Urothelium cell line (cell line): ENCODE results near the gene ZNF766.
"Not testable (repeated sequence)": the region's sequence is repeated elsewhere in the genome, so short reads cannot be mapped to it uniquely, and the experiment has no call there.

Source experiments
- DNase-seq: peaks from one replicate; pipeline ENCODE4 v3.0.0; 2011; ENCODE audit warnings: low spot score, mixed read lengths
- FAIRE-seq: peaks from 2 replicates; lab custom pipeline; 2011; peaks lifted over from hg19 to GRCh38; lab: Jason Lieb, UNC

ZNF766 gene

DNA sequence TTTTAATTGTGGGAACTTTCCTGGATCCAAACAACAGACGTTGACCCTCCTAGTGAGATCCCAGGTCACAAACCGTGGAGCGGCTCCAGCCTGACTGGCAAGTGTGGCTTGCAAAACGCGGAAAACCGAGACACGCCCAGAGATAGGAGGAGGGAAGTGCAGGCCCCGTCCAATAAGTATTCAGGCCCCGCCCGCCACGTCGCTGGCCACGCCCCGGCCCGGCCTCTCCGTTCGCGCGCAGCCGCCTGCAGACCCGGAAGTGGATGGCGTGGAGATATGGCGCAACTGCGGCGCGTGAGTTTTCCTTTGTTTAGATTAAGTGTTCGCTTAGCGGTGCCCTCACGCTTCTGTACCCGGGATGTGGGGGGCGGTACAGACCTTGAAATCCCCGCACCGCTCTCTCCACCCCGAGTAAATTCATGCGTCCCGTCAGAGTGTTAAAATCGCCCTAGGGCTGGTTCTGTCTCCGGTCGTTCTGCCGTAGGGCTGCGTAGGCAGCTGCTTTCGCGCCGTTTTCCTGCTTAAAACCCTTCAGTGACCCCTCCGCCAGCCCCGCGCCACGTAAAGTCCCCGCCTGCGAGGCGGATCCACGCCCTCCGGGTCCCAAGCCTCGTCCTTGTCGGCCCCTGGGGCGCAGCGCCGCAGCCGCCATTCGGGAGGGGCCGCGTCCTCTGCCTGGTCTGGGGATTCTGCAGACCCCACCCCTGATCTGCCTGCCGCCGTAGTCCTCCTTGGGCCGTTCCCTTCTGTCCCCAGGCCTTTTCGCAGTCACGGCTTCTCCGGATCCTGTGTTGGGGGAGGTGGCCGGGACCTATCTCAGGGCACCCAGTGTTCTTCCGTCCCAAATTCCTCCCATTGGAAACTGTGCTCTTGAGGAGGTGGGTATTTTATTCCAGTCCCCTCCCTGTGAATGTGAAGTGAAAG lies at the start of gene ZNF766:
Gene ZNF766 (plus strand): TSS at position 250 of the 924 bp plus-strand sequence. CDS start 27 bp downstream, at position 277.
- peak; percentile 50 for FAIRE-seq

DNA sequence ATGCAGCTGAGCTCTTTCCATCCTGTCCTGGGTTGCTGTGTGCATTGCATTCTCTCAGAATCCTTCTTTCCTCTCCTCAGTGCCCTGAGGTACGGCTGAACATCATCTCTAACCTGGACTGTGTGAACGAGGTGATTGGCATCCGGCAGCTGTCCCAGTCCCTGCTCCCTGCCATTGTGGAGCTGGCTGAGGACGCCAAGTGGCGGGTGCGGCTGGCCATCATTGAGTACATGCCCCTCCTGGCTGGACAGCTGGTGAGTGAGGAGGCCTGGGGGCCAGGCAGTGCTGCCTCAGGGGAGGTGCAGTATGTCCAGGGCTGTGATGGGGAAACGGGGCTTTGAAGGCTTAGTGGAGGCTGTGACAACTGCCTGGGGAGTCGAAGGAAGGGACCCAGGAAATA lies 49.8 kb upstream of the ZNF766 start:
- DNase-seq (no peak), FAIRE-seq (no peak)

More for the DNA sequence above, at the start of gene ZNF766:
- peak; percentile 96 for DNase-seq

DNA sequence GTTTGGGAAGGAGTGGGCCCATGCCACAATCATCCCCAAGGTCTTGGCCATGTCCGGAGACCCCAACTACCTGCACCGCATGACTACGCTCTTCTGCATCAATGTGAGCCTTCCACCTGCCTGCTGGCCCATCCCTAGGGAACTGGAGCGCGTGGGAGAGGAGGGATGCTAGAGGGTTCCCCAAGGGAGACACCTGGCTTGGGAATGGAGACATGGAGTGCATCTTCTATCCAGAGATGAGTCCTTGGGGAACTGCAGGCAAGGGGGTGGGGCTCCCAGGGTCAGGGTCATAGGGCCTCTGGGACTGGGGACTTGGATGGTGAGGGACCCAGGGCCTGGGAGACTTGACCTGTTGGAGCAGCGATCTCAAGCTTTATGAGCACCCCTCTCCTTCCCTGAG lies 48.4 kb upstream of the ZNF766 start:
- DNase-seq (no peak), FAIRE-seq (no peak)

DNA sequence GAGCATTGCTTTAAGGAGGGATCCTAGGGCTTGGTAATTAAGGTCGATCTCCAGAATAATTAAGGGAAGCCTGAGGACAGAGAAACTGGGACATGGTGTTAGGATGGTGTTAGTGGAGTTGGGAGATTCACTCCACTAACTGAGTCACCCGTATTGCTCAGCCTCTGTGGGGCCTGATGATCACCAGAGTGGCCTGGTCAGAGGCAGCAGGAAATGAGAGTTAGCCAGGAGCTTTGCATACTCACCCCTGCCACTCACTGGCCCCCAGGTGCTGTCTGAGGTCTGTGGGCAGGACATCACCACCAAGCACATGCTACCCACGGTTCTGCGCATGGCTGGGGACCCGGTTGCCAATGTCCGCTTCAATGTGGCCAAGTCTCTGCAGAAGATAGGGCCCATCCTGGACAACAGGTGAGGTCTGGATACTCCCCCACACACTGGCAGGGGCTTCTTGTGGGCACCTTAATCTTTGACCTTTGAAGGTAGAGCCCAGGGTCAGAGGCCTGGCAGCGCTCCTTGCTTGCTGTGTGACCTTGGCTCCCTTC lies 47.5 kb upstream of the ZNF766 start:
- no peak for FAIRE-seq
- no peak for DNase-seq

DNA sequence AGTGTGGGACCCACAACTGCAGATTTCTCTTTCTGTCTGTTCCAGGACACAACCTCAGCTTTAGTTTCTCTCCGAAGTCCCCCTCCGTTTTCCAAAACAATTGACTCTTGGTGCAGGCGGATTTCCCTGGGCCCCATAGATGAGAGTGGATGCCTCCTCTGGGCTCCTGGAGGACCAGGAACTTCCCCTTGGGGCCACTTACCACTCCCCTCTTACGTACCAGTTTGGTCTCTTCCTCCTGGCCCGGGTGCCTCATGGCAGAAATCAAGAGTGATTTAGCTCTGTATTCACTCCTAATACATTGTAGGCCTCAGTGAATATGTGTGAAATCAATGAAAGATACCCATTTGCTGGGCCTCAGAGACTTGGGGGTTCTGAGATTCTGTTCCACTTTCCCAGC lies 45.2 kb upstream of the ZNF766 start:
- FAIRE-seq (no peak), DNase-seq (no peak)

DNA sequence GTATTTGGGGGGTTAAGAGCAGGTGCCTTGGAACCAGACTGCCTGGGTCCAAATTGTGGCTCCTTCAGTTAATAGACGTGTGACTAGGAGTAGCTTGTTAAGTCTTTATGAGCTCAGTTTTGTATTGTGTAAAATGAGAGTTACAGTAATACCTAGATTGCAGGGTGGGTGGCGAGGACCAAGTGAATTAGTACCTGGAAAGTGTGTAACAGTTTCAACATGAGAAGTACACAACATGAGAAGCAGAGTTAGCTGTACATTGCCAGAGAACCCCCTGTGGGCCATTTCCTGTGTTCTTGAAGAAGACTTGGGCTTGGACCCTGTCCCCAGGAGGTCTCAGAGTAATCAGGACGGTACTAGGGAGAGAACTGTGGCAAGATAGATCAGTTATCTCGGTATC lies 42.7 kb upstream of the ZNF766 start:
- FAIRE-seq, result no peak
- no peak for DNase-seq

DNA sequence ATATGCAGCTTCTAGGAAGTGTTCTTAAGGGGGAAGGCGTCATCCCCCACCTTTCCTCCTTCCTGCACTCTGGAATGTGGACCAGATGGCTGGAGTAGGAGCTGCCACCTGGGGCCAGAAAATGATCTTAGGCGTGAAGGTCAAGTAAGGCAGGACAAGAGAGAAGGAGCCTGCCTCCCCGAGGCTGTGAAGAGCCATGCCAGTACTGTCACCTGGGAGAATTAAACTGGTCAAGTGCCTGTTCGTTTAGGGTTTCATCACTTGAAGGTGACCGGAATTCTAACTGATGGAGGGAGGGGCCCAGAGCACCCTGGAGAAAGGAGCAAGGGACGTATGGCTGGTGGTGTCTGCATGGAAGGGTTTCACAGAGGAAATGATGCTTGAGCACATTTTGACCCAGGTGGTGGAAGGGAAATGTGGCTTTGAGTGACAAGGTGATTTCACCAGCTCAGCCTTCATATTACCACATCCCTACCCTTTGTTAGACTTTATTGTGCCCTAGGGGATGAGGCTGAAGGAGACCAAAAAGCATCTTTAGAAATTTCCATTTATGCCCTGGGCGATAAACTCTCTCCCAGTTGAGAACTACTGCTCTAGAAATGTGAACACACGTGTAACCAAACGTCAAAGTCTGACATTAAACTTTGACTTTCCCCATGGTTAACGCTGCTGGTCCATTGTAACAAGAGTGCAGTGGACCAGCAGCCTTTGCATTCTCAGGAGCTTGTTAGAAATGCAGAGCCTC lies 42.0 kb upstream of the ZNF766 start:
- DNase-seq (no peak), FAIRE-seq (no peak)

DNA sequence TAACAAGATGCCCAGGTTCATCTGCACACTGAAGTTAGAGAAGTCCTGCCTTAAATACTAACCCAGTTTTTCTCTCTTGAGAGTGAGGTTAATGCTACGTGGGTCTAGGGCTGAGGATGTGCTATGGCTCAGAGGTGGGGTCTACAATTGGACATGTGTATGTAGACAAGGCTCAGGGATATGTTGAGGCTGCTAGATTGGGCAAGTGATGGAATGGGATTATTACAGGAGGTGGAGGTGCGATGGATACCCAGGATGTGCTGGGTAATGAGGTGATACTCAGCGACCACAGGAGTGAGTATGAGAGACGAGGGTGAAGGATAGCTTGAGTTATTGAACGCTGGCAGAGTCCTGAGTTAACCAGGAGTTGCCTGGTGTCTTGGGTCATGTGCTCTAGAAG lies 41.4 kb upstream of the ZNF766 start:
- FAIRE-seq (no peak), DNase-seq (no peak)

DNA sequence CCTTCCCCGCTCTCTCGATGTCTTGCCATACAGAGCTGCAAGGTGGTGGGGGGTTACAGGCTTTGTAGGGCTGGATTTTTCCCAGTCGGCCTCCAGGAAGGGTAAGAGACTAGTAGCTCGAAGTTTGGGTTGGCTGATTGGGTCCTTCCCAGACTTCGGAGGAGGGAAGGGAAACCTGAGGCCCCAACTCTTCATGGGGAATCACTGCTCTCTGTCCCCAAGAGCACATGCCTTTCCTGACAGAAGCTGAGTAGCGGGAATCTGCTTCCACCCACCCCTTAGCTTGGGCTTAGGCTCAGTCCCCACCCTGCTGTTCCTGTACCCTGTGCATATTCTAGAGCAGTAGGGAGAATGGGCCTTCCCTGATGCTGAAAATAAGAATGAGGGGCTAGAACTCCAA lies 39.9 kb upstream of the ZNF766 start:
- FAIRE-seq, result no peak
- DNase-seq, result no peak

DNA sequence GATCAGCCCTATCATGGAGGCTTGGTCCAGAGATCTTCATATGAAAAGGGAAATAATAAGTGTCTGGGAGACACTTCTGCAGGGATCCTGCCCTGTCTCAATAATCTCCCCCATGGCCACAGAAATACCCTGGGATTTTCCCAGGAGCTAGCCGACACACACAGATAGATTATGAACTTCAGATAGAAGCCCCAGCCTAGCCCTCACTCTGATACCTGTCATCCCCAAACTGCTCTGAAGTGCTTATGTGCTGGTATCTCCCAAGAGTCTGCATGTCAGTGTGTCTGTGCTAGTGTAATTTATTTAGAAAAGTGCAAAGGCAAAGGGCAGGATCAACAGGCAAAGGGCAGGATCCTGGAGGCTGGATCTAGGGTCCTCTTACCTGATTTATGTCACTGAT lies 38.7 kb upstream of the ZNF766 start:
- FAIRE-seq, result no peak
- no peak for DNase-seq

DNA sequence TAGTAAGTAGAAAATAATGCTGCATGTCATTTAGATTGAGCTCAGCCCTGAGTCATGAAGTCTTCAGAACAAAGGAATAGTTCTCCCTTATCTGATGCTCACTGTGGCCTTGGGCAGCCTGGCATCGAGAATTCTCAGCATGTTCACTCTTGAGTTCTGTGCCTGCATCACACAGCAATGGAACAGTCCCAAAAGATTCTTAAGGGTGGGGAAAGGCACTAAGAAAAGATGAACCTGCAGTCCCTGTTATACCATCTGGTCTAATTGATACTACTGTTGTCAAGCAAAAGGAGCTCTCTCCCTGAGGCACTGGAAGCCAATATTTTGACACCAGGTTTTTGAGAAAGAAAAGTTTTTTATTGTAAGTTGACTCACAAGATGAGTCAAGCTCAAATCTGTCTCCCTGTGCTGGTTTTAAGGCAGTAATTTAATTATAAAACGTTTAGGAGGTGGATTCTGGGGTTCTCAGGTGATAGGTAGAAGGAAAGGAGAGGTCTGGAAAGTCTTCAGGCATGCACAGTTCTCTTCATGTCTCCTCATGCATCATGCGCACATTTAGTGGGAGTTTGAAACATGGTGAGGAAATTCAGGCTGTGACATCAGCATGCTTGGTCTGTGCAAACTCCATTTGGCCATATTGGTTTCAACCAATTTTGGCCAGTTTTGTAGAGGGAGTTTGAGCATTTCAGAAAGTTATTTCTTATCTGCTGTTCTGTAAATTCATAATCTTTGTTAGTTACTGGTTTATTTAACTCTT lies 38.1 kb upstream of the ZNF766 start:
- FAIRE-seq (no peak), DNase-seq (no peak)

DNA sequence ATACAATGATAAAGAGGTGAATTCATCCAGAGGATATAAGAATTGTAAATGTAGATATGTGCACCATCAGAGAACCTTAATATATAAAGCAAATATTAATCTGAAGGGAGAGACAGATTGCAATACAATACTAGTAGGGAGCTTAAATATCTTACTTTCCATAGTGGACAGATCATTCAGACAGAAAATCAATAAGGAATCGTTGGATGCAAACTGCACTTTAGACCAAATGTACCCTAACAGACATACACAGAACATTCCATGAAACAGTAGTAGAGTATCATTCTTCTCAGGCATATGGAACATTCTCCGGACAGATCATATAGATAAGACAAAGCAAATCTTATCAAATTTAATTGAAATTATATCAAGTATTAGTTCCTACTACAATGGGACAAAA lies 35.0 kb upstream of the ZNF766 start:
- FAIRE-seq, result no peak
- DNase-seq, result no peak

DNA sequence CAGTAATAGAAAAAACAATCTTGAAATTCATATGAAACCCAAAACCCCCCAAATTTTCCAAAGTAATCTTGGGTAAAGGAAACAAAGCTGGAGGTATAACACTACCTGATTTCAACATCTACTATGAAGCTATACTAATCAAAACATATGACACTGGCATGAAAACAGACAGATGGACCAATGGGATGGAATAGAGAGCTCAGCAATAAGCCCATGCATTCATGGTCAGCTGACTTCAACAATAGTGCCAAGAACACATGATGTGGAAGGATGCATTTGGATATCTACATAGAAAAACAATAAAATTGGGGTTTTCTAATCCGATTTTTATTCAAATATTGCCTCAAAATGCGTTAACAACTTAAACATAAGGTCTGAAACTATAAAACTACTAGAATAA lies 32.2 kb upstream of the ZNF766 start:
- FAIRE-seq, result no peak
- no peak for DNase-seq

DNA sequence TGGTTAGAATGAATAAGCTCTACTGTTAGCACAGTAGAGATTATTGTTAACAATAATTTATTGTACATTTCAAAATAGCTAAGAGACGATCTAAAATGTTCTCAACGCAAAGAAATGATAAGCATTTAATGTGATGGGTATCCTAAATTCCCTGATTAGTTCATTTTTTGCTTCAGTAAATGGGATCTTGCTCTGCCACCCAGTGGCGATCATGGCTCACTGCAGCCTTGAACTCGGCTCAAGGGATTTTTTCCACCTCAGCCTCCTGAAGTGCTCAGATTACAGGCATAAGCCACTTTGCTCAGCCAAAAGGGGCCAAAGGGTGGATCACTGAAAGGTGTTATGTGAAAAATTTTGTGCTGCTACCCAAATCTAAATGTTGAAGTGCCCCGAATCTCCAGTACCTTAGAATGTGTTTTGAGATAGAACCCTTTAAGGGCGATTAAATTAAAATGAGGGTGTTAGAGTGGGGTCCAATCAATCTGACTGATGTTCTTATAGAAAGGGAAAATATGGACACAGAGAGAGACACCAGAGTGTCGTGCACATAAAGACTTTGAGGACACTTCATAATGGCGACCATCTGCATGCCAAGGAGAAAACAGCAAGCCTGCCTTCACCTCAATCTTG lies 31.5 kb upstream of the ZNF766 start:
- FAIRE-seq (peak; percentile 68), DNase-seq (peak; percentile 22)

DNA sequence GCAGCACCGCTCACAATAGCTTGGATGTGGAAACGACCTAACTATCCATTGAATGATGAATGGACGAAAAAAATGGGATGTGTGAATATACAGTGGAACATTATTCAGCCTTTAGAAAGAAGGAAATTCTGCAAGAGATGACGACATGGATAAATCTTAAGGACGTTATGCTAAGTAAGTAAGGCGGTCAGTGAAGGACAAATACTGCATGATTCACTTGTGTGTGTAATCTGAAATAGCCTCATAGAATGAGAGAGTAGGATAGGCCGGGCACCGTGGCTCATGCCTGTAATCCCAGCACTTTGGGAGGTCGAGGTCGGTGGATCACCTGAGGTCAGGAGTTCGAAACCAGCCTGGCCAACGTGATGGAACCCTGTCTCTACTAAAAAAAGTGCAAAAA lies 25.4 kb upstream of the ZNF766 start:
- FAIRE-seq, result no peak
- DNase-seq, result no peak

DNA sequence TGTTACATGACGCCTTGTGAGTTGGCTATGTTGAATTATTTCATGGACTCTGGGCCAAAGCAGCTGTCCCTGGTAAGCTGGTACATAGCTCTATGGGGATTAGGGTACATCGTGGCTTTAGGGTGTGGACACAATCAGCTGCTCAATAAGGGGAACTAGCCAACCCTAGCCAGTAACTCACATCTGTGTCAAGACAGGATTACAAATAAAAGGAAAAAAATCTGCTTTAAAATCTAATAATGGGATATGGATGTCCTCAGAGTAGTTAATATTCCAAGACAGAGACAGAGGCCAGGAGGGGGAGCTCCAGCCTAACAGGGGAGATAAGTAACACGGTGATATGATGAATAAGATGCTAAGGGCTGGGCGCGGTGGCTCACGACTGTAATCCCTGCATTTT lies 21.1 kb upstream of the ZNF766 start:
- FAIRE-seq (no peak), DNase-seq (no peak)

DNA sequence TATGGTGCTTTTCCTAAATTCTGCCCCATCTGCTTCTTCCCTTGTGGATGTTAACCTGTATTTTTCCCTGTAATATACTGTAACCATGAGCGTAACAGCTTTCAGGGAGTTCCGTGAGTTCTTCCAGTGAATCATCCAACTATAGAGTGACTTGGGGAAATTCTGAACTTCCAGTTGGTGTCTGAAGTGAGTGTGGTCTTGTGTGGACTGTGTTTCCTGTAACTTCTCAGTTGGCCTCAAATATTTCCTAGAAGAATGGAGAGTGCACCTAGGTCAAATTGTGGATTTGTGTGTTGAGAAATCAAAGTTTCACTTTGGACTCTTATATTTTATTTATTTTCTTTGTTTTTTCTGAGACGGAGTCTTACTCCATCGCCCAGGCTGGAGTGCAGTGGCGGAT lies 11.0 kb upstream of the ZNF766 start:
- FAIRE-seq (no peak), DNase-seq (no peak)

DNA sequence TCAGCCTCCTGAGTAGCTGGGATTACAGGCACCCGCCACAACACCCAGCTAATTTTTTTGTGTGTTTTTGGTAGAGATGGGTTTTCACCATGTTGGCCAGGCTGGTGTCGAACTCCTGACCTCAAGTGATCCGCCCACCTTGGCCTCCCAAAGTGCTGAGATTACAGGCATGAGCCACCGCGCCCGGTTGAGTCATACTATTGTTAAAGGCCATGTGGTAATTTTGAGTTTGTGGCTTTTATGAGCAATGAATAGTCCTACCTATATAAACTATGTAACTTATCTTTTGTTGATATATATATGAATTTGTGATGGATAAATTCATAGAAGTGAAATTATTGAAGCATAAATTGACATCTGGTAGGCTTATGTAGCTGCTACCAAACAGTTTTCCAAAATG lies 3.8 kb upstream of the ZNF766 start:
- DNase-seq, FAIRE-seq: not testable (repeated sequence)

DNA sequence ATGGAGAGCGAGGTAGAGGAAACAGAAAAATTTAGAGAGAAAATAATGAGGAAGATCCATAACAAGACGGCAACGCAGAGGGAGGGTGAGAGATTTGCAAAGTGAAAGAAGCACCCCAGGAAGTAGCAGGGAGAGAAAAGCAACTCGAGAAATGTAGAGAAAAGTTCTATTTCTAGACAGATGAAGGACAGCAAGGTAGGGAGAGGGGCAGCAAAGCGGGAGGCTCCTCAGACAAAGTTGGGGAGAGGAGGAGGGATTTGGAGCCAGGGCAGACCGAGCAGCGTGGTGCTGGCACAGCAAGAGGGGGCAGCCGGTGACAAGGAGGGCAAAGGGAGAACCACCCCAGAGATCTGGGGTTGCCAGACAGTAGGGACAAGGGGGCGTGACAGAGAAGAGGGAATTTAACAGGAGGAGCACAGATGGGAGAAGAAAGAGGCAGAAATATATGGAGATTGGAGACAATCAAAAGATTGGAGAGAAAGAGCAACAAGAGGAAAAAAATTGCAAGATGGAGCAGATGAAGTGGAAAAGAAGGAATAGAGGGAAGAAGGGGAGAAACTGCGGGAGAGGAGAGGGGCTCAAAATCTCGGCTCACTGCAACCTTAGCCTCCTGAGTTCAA lies 989 bp downstream of the ZNF766 start:
- peak; percentile 14 for DNase-seq
- no peak for FAIRE-seq

DNA sequence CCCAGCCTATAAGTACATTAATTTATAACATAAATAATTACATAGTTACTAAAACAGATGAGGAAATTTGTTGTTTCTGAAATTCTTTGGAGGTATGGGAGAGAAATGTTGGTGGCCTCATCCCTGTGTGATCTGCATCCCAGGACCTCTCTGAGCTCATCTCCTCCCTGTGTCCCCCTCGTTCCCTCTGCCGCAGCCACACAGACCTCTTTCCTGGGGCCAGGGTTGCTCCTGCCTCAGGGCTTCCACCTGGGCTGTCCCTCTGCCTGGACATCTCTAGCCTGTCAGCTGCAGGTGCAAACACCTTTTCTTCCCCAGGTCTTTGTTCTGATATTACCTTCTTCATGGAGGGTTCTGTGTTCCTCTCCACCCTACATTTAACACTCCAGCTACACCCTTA lies 3.9 kb downstream of the ZNF766 start:
- DNase-seq (no peak), FAIRE-seq (no peak)
